ENCODE data around the gene POU2F3.
"Not testable (repeated sequence)": the region's sequence is repeated elsewhere in the genome, so short reads cannot be mapped to it uniquely, and the experiment has no call there.

POU2F3 gene

DNA sequence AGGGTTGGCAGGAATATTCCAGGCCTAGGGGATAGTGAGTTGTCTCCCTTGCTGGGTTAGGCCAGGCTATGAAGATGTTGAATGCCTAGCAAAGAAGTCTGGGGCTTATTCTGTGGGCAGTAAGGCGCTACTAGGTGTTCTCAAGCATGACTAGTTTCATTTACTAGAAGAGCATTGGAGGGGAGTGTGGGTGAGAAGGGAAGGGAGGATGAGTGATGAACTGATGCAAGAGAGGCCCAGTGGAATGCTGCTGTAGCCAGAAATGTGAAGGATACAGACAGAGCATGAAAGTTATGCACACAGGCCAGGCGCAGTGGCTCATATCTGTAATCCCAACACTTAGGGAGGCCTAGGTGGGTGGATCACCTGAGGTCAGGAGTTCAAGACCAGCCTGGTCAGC, 33.5 kb downstream of the POU2F3 start:
- H3K18ac ChIP-seq (ENCODE audit: low read length) = no peak overlapping the region
- H4K12ac ChIP-seq (ENCODE audit: low read depth, low read length) = no peak overlapping the region
- no CpG with 5 or more reads among the region's 2 CpGs for WGBS (ENCODE audit: extremely low coverage, insufficient coverage, insufficient read length)

DNA sequence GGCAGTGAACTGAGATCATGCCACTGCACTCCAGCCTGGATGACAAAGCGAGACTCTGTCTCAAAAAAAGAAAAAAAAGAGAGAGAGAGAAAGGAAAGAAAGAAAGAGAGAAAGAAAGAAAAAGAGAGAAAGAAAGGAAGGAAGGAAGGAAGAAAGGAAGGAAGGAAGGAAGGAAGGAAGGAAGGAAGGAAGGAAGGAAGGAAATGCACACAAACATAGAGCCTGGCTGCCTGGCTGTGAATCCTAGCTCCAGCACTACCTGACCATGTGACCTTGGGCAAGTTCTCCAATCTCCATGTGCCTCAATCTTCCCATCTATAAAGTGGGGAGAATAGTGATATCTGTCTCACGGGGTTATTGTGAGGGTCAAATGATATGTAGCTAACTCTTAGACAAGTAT, 34.0 kb downstream of the POU2F3 start:
- H3K14ac ChIP-seq (ENCODE audit: low read length); H3K79me1 ChIP-seq (ENCODE audit: low read length); H3K9me3 ChIP-seq (ENCODE audit: insufficient read depth, low read depth, low read length); H3K27me3 ChIP-seq (ENCODE audit: insufficient read depth, low read length); H3K4me3 ChIP-seq (ENCODE audit: low read depth, low read length); H4K8ac ChIP-seq (ENCODE audit: low read depth, low read length); H4K91ac ChIP-seq (ENCODE audit: low read depth, low read length); H3K23ac ChIP-seq (ENCODE audit: low read length); H3K36me3 ChIP-seq (ENCODE audit: control insufficient read depth in 1 of 2, insufficient read depth in 2 of 2, low read length in 2 of 2); H2AFZ ChIP-seq (ENCODE audit: insufficient read depth, low read length, poor library complexity); H2AK5ac ChIP-seq (ENCODE audit: low read length); DNase-seq; H3K4me1 ChIP-seq (ENCODE audit: control insufficient read depth in 1 of 2, insufficient read depth in 2 of 2, low read length in 2 of 2); H3K79me2 ChIP-seq (ENCODE audit: control insufficient read depth, insufficient read depth, low read length, poor library complexity); H2BK12ac ChIP-seq (ENCODE audit: low read length); H4K12ac ChIP-seq (ENCODE audit: low read depth, low read length); H3K27ac ChIP-seq (ENCODE audit: low read depth, low read length); H2BK5ac ChIP-seq (ENCODE audit: low read depth, low read length, poor library complexity); H3K18ac ChIP-seq (ENCODE audit: low read length); H2BK120ac ChIP-seq (ENCODE audit: insufficient read depth, low read length, poor library complexity); H3K9ac ChIP-seq (ENCODE audit: low read length); H3K4me2 ChIP-seq (ENCODE audit: low read length); H3K4ac ChIP-seq (ENCODE audit: low read depth, low read length): not testable (repeated sequence)
- no CpG with 5 or more reads among the region's 2 CpGs for WGBS (ENCODE audit: extremely low coverage, insufficient coverage, insufficient read length)

More for the DNA sequence above, 33.5 kb downstream of the POU2F3 start:
- H3K9me3 ChIP-seq (ENCODE audit: insufficient read depth, low read depth, low read length) = no peaks in the 10 kb centered on the region
- no peak overlapping the region for H2AFZ ChIP-seq (ENCODE audit: insufficient read depth, low read length, poor library complexity)
- no peak overlapping the region for H2BK5ac ChIP-seq (ENCODE audit: low read depth, low read length, poor library complexity)
- H3K9ac ChIP-seq (ENCODE audit: low read length) = no peak overlapping the region
- H2BK12ac ChIP-seq (ENCODE audit: low read length) = no peak overlapping the region
- peaks cover 2% of the 10 kb centered on the region for H3K79me1 ChIP-seq (ENCODE audit: low read length)
- H3K79me2 ChIP-seq (ENCODE audit: control insufficient read depth, insufficient read depth, low read length, poor library complexity) = no peaks in the 10 kb centered on the region
- H3K4ac ChIP-seq (ENCODE audit: low read depth, low read length) = no peak overlapping the region
- H3K4me1 ChIP-seq (ENCODE audit: control insufficient read depth in 1 of 2, insufficient read depth in 2 of 2, low read length in 2 of 2) = peaks cover 4% of the 10 kb centered on the region in 2 experiments
- no peak overlapping the region for H3K27ac ChIP-seq (ENCODE audit: low read depth, low read length)
- H3K4me3 ChIP-seq (ENCODE audit: low read depth, low read length) = no peak overlapping the region
- H3K36me3 ChIP-seq (ENCODE audit: control insufficient read depth in 1 of 2, insufficient read depth in 2 of 2, low read length in 2 of 2) = no peaks in the 10 kb centered on the region
- H4K91ac ChIP-seq (ENCODE audit: low read depth, low read length) = no peak overlapping the region
- no peak overlapping the region for H3K23ac ChIP-seq (ENCODE audit: low read length)
- no peak overlapping the region for H3K14ac ChIP-seq (ENCODE audit: low read length)
- H2BK120ac ChIP-seq (ENCODE audit: insufficient read depth, low read length, poor library complexity) = no peak overlapping the region
- H3K4me2 ChIP-seq (ENCODE audit: low read length) = no peak overlapping the region
- H4K8ac ChIP-seq (ENCODE audit: low read depth, low read length) = no peak overlapping the region
- peak; percentile 61 to 68 for DNase-seq
- H3K27me3 ChIP-seq (ENCODE audit: insufficient read depth, low read length) = no peaks in the 10 kb centered on the region
- no peak overlapping the region for H2AK5ac ChIP-seq (ENCODE audit: low read length)

DNA sequence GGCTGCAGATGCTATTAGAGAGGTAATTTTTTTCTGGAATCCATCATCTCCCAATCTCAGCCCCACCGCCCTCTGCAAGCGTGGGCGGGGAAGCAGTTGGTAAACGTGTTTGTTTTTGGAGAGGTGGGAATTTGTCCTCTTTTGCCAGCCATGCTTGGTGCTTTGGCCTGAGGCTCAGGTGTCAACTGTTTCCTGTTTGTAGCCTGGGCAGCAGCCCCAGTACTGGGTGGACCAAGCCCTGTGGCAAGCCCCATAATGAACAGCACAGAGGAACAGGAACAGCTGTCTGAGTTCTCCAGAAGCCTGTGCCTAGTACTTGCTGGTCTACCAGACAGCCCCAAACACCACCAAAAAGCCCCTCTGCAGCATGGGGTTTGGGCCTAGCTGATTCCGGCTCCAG, 39.6 kb downstream of the POU2F3 start:
- Histone ChIP-seq H3K18ac (ENCODE audit: low read length) (no peak overlapping the region), H2AK5ac (ENCODE audit: low read length) (peak overlapping the region; percentile 17), H3K36me3 (ENCODE audit: control insufficient read depth in 1 of 2, insufficient read depth in 2 of 2, low read length in 2 of 2) (no peaks in the 10 kb centered on the region), H2BK12ac (ENCODE audit: low read length) (peak overlapping the region; percentile 19), H2BK120ac (ENCODE audit: insufficient read depth, low read length, poor library complexity) (no peak overlapping the region), H2AFZ (ENCODE audit: insufficient read depth, low read length, poor library complexity) (no peak overlapping the region), H3K4me3 (ENCODE audit: low read depth, low read length) (no peak overlapping the region), H3K27me3 (ENCODE audit: insufficient read depth, low read length) (no peaks in the 10 kb centered on the region), H3K4me1 (ENCODE audit: control insufficient read depth in 1 of 2, insufficient read depth in 2 of 2, low read length in 2 of 2) (peaks cover 20 to 26% of the 10 kb centered on the region in 2 experiments), H3K79me2 (ENCODE audit: control insufficient read depth, insufficient read depth, low read length, poor library complexity) (no peaks in the 10 kb centered on the region), H3K14ac (ENCODE audit: low read length) (peak overlapping the region; percentile 16), H3K23ac (ENCODE audit: low read length) (no peak overlapping the region), H3K9ac (ENCODE audit: low read length) (no peak overlapping the region), H2BK5ac (ENCODE audit: low read depth, low read length, poor library complexity) (no peak overlapping the region), H3K4ac (ENCODE audit: low read depth, low read length) (no peak overlapping the region), H4K12ac (ENCODE audit: low read depth, low read length) (no peak overlapping the region), H3K27ac (ENCODE audit: low read depth, low read length) (no peak overlapping the region), H3K9me3 (ENCODE audit: insufficient read depth, low read depth, low read length) (no peaks in the 10 kb centered on the region), H3K79me1 (ENCODE audit: low read length) (peaks cover 16% of the 10 kb centered on the region), H4K91ac (ENCODE audit: low read depth, low read length) (peak overlapping the region; percentile 52), H3K4me2 (ENCODE audit: low read length) (no peak overlapping the region), H4K8ac (ENCODE audit: low read depth, low read length) (peak overlapping the region; percentile 18)
- no CpG with 5 or more reads among the region's 5 CpGs for WGBS (ENCODE audit: extremely low coverage, insufficient coverage, insufficient read length)
- DNase-seq = no peak

DNA sequence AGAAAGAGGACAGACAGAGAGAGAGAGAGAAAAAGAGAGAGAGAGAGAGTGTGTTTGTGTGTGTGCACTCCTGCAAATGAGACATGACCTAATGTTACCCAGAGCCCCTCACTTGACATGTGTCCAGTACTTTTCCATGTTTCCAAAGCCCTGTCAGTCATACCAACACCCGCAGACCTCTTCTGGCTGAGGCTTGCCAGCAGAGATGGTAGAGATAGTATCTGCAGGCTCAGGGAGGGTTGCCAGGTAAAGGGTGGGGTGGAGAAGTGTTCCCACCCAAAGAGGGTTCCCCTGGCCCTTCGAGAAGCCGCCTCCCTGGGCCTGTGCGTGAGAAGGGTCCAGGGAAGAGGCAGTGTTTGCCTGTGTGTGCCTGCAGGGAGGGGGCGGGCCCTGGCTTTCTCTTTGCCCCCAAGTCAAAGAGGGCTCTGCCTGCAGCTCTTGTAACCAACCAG, 40.7 kb downstream of the POU2F3 start:
- Histone ChIP-seq H3K36me3 (ENCODE audit: control insufficient read depth in 1 of 2, insufficient read depth in 2 of 2, low read length in 2 of 2) (no peaks in the 10 kb centered on the region), H3K4me3 (ENCODE audit: low read depth, low read length) (no peak overlapping the region), H4K8ac (ENCODE audit: low read depth, low read length) (peak overlapping the region; percentile 21), H3K4ac (ENCODE audit: low read depth, low read length) (no peak overlapping the region), H3K27ac (ENCODE audit: low read depth, low read length) (peak overlapping the region; percentile 86), H2BK120ac (ENCODE audit: insufficient read depth, low read length, poor library complexity) (peak overlapping the region; percentile 46), H3K4me1 (ENCODE audit: control insufficient read depth in 1 of 2, insufficient read depth in 2 of 2, low read length in 2 of 2) (peaks cover 20 to 26% of the 10 kb centered on the region in 2 experiments), H3K27me3 (ENCODE audit: insufficient read depth, low read length) (no peaks in the 10 kb centered on the region), H3K18ac (ENCODE audit: low read length) (no peak overlapping the region), H3K9ac (ENCODE audit: low read length) (no peak overlapping the region), H2BK12ac (ENCODE audit: low read length) (peak overlapping the region; percentile 19), H2BK5ac (ENCODE audit: low read depth, low read length, poor library complexity) (peak overlapping the region; percentile 74), H3K4me2 (ENCODE audit: low read length) (peak overlapping the region; percentile 11), H3K9me3 (ENCODE audit: insufficient read depth, low read depth, low read length) (no peaks in the 10 kb centered on the region), H2AK5ac (ENCODE audit: low read length) (no peak overlapping the region), H3K79me1 (ENCODE audit: low read length) (peaks cover 16% of the 10 kb centered on the region), H3K23ac (ENCODE audit: low read length) (no peak overlapping the region), H4K91ac (ENCODE audit: low read depth, low read length) (peak overlapping the region; percentile 67), H3K79me2 (ENCODE audit: control insufficient read depth, insufficient read depth, low read length, poor library complexity) (no peaks in the 10 kb centered on the region), H4K12ac (ENCODE audit: low read depth, low read length) (no peak overlapping the region), H3K14ac (ENCODE audit: low read length) (no peak overlapping the region), H2AFZ (ENCODE audit: insufficient read depth, low read length, poor library complexity) (no peak overlapping the region)
- no CpG with 5 or more reads among the region's 5 CpGs for WGBS (ENCODE audit: extremely low coverage, insufficient coverage, insufficient read length)
- DNase-seq = no peak
